T-helper 2 cell treated with Interferon-gamma antibody and Interleukin-4, amounts not matched to agents 100 ng/mL and 5 ng/mL, for 36 hours (primary cell): Measurements from ENCODE around the gene ZBTB7C. TPM values are rescaled to one million over a fixed set of nuclear protein-coding genes. Genes with fewer than 3 reads are reported as not detected.
"Not testable (repeated sequence)": the region's sequence is repeated elsewhere in the genome, so short reads cannot be mapped to it uniquely, and the experiment has no call there.

Experiments
- intact Hi-C: fragments of 100-400 bp; cut with micrococcal nuclease; formaldehyde crosslinking; loops from one replicate; pipeline ENCODE4 v1.15.1; 2023
- total RNA-seq: library from RNA; stranded (reverse); gene quantifications from 2 replicates; pipeline ENCODE4 v1.2.3, GENCODE V29; 2022

The ZBTB7C gene
- total RNA-seq = 0.11 and 0.16 TPM in 2 replicates

- intact Hi-C loops = loop anchor here (10.0 kb wide), 1 partner anchor 244 kb away; no protein-coding TSS in a partner anchor
Observed at GRCh38 chr18:48408727-48409590, at the start of gene ZBTB7C. Gene ZBTB7C, minus strand, starts transcription at chr18:48409383.

DNA sequence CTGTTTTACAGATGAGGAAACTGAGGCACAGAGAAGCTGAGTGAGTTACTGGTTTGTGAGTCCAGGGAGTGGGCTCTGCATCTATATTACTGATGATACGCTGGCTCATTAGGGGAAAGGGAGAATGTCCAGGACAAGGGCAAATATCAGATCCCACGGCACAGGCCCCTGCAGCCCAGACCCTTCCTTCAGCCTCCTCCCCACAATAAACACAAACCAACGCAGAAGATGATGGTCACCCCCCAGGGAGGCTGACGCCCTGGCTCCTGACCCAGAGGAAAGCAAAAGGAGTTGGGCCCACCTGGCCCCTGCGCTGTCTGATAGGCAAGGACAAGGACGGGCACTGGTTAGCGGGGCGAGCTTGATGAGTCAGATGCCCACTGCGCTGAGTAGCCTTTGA, 47.7 kb upstream of the ZBTB7C start:
- intact Hi-C loops = no loop called here

- intact Hi-C loops = no loop called here
Observed at GRCh38 chr18:48455555-48456478, 46.6 kb upstream of the ZBTB7C start.

DNA sequence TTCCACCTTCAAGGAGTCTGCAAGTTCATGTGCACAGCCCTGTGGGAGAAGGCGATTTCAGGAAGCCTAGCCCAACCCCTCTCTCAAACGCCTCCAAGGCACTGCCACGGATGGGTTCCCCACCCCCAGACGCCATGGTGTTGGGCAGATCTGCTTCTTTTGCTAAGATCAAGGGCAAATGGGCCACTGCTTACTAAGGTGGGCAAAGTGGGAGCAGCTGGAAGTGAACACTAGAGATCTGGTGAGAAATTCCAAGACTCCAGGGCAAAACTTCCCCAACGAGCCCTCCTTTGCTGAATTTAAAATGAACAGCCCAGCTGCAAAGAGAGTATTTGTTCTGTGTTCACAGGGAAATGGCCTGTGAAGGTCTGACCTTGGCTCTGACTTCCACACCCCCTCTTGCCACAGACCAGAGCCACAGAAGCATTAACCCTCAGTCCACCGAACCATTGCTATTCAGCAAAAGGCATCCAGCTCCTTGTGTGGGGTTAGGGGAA, 45.1 kb upstream of the ZBTB7C start:
- intact Hi-C loops = no loop called here

DNA sequence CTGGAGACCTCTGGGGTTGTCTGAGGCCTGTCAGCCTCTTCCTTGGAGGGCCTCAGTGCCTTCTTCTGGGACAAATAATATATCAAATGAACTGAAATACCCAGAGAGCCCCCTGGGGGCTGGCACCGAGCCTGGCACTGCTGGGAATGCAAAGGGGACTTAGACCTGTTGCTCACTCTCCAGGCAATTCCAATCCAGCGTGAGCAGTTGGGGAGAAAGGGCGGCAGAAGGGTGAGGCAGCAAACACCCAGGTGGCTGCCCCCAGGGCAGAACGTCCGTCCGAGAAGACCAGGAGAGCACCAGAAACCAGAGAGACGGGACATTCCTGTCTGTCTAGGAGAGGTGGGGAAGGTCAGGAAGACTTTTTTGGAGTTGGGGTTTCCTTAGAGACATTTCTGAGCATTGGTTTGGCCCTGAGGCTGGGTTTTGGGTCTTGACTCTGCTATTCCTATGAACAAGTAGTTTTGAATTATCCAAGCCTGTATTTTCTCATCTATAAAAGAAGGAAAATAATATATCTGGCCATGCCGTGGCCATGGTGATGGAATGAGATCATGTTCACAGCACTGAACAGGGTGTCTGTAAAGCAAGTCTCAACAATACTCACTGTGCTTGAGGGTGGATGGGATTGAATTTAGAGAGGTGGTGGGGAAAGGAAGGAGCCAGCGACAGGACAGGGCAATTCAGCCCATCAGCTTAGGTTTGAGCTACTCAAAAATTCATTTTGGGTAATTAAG, 44.3 kb upstream of the ZBTB7C start:
- intact Hi-C loops = no loop called here

DNA sequence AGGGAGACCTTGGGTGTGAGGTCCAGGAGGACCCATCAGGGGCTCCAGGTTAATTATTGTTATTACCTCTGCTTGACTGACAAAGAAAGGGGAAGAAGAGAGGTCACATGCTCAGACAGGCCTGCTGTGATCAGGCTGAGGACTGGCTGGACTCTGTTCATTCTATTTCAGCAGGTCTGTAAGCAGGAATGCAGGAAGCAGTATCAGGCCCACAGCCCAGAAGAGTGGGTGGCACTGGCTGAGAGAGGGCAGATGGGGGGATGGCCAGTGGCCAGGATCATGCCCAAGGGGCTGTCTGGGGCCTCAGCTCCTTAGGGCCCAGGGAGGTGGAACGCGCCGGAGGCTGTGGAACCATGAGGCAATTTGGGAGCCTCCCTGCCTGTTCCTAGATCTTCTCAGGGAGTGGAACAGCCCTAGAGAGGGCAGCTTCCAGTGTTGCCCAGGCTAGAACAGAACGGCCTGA, 43.7 kb upstream of the ZBTB7C start:
- intact Hi-C loops = no loop called here

- intact Hi-C loops = no loop called here
Observed at GRCh38 chr18:48450685-48451084, 41.5 kb upstream of the ZBTB7C start.

DNA sequence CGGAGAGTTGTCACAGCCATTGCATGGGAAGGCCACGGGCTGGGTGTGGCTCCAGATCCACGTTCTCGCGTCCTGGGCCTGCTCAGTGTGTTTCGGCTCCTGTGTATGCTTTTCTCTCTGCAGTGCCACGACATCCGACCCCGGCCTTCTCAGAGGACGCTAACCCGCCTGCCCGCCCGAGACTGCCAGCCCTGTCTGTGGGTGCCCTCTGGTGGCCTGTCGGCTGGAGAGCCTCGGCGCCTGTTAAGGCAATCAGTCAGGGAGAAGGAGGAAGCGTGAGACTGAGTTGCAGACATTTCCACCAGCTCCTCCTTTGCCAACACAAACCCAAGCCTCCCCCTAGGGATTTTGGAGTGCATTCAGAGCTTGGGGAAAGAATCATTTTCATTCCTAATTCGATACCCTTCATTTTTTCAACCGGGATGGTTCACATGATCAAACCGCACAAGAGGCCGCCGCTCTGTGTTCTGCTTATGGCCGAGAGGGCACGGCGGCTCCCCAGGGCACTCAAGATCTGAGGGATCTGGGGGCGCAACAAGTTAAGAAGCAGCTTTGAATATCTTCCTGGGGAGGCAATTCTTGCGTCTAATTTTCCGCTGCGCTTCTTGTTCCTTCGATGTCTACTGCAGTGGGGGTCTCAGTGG, 37.5 kb upstream of the ZBTB7C start:
- intact Hi-C loops = loop anchor here (2.0 to 5.0 kb wide), 3 partner anchors 214 to 674 kb away; no protein-coding TSS in a partner anchor

GRCh38 chr18:48445540-48445939, 36.4 kb upstream of the ZBTB7C start:
- intact Hi-C loops = loop anchor here (5.0 kb wide), 2 partner anchors 213 to 673 kb away; no protein-coding TSS in a partner anchor

- intact Hi-C loops = no loop called here
Observed at GRCh38 chr18:48442761-48443160, 33.6 kb upstream of the ZBTB7C start.

GRCh38 chr18:48441405-48441881, 32.3 kb upstream of the ZBTB7C start:
- intact Hi-C loops = no loop called here

- intact Hi-C loops = no loop called here
Observed at GRCh38 chr18:48440924-48441323, 31.7 kb upstream of the ZBTB7C start.

DNA sequence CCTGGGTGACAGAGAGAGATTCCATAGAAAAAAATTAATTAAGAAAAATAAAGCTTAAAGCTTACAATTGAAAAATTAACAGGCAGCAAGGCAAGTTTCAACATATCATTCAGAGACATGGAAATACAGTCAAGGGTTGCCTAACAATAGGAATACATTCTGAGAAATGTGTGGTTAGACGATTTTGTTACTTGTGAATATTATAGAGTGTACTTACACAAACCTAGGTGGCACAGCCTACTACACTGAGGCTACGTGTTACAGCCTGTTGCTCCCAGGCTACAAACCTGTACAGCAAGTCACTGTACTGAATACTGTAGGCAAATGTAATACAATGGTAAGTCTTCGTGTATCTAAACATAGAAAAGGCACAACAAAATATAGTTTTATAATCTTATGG, 27.7 kb upstream of the ZBTB7C start:
- intact Hi-C loops = no loop called here

- intact Hi-C loops = not testable (repeated sequence)
Observed at GRCh38 chr18:48434382-48434781, 25.2 kb upstream of the ZBTB7C start.

DNA sequence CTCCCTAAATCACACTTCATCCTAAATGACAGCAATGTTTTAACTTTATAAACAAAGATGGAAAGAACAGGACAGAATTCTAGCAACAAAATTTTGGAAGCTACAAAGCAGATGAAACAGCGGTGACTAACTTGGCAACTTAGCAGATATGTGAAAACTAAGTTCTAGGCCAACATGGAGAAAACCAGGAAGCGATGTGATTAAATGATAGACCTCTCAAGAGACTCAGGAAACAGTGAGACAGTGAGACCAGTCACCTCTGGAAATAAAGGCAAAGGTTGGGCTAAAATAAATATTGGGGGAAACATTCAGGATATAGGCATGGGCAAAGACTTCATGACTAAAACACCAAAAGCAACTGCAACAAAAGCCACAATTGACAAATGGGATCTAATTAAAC, 24.4 kb upstream of the ZBTB7C start:
- intact Hi-C loops = no loop called here

GRCh38 chr18:48430150-48430549, 21.0 kb upstream of the ZBTB7C start:
- intact Hi-C loops = no loop called here

GRCh38 chr18:48428475-48429177, 19.4 kb upstream of the ZBTB7C start:
- intact Hi-C loops = no loop called here

- intact Hi-C loops = no loop called here
Observed at GRCh38 chr18:48422947-48423378, 13.8 kb upstream of the ZBTB7C start.

DNA sequence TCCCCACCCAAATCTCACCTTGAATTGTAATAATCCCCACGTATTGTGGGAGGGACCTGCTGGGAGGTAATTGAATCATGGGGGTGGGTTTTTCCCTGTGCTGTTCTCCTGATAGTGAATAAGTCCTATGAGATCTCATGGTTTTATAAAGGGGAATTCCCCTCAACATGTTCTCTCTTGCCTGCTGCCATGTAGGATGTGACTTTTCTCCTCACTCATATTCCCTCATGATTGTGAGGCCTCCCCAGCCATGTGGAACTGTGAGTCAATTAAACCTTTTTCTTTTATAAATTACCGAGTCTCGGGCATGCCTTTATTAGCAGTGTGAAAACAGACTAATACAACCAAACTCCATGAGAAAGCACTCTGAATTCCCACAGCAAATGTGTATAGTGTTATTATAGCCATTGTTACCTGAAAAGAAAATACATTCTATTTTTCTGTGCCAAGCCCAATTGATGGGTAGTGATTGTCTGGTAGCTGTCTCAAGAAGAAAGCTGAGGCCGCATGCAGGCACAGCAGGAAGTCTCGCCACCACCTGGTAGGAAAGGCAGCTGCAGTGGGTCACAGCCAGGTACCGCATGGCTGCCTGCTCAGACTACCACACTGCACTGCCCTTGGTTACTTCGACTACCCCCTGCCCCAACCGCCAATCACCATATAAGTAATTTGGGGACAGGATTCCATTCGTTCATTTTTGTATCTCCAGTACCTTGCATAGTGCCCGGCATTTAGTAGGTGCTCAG, 10.3 kb upstream of the ZBTB7C start:
- intact Hi-C loops = no loop called here
